HG02870 (cell line): Measurements from ENCODE around the gene C6orf89.
"Not testable (repeated sequence)": the region's sequence is repeated elsewhere in the genome, so short reads cannot be mapped to it uniquely, and the experiment has no call there.

ENCODE experiments used
- ATAC-seq: cut with Tn5 transposase; IDR thresholded peaks from one replicate; pipeline ENCODE4 v1.9.1; 2021; ENCODE audit warnings: mild to moderate bottlenecking, moderate library complexity; ENCODE audit not compliant: unreplicated experiment

C6orf89 gene

DNA sequence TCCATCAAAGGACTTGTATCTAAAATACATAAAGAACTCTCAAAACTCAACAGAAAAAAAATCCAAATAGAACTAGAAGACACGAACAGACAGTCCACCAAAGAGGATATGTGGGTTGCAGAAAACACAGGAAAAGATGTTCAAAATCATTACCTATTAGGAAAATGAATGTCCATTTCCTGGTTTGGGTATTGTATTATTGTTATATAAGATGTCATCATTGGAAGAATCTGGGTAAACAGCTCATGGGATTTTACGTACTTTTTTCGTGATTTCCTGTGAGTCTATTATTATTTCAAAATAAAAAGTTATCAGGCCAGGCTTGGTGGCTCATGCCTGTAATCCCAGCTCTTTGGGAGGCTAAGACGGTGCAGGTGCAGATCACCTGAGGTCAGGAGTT lies 59.5 kb downstream of the C6orf89 start:
- no peak for ATAC-seq

DNA sequence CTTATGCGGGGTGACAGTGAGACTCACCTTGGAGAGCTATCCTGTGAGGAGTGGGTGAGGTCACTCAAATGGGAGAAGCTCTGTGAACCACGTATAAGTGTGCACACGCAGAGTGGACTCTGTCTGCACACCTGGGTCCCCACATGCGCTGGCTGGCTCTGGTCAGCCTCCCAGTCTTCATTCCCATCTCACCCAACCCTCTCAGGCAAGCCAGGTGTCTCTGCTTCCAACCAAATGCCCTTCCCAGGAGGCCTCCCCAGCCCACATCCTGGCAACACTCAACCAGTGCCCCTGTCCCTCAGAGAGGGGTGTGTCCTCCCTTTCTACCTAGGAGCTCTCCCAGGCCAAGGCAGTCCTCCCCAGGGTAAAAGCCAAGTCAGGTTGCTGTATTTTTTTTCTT lies 60.8 kb downstream of the C6orf89 start:
- no peak for ATAC-seq

DNA sequence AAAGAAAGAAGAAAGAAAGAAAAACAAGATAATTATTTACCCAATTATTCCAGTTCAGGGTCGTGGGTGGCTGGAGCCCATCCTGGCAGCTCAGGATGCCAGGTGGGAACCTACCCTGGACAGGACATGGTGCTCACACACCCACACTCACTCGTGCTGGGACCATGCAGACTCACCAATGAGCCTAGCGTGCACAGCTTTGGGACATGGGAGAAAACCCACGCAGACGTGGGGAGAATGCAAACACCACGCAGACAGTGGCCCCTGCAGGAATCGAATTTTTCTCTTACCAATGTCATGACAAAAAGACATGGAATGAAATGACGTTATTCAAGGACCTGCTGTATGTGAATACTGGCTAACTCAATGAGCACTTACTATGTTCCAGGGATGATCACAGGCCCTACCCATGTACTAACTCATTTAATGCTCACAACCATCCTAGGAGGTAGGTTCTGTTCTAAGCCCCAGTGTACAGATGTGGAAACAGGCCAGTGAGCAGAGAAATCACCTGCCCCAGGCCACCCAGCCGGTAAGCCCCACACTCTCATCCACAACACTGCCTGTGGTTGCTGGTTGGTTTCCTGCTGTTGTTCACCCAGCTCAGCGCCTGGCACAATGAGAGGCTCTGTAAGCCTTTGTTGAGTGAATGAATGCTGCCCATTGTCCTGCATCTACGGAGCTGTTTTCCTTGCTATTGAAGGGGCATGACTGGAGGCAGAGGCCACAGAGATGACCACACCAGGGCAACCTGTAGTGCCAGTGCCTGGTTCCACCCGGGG lies 62.0 kb downstream of the C6orf89 start:
- ATAC-seq = no peak

DNA sequence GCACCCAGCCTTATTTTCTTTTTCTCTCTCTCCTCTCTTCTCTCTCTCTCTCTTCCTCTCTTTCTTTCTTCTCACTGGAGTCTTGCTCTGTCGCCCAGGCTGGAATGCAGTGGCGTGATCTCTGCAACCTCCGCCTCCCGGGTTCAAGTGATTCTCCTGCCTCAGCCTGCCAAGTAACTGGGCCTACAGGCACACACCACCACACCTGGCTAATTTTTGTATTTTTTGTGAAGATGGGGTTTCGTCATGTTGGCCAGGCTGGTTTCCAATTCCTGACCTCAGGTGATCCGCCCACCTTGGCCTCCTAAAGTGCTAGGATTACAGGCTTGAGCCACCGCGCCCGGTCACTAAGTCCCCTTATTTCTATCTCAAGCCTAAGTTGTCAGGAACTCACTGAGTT lies 63.3 kb downstream of the C6orf89 start:
- ATAC-seq = not testable (repeated sequence)

DNA sequence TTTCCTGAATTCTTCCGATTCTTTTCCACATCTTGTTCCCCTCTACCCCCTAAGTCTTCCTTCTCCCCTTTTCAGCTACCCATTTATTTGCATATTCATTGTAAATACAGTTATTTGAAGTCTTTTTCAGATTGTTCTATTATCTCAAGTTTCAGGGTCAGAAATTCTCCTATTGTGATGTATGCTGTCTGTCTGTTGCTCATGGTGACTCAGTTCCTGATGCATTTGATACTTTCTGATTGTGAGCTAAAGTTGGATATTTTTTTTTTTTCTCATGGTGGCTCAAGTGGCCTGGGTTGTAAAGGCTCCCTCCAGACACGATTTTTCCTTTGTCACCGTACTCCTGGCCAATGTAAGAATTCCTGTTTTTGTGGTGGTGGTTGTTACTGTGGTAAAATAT lies 63.9 kb downstream of the C6orf89 start:
- no peak for ATAC-seq

DNA sequence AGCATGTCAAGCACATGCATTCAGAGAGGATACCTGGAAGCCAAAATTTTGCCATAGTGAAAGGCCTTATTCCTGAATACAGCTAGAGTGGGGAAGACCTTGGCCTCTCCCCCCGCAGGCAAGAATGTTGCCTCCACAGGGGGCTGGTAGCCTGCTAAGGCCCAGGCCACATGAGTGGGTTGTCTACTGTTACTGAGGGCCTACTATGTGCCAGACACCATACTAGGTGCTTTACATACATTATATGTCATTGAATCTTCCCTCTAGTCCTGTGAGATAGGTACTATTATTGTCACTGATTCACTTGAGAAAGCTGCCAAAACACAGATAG lies 68.1 kb downstream of the C6orf89 start:
- ATAC-seq = no peak

DNA sequence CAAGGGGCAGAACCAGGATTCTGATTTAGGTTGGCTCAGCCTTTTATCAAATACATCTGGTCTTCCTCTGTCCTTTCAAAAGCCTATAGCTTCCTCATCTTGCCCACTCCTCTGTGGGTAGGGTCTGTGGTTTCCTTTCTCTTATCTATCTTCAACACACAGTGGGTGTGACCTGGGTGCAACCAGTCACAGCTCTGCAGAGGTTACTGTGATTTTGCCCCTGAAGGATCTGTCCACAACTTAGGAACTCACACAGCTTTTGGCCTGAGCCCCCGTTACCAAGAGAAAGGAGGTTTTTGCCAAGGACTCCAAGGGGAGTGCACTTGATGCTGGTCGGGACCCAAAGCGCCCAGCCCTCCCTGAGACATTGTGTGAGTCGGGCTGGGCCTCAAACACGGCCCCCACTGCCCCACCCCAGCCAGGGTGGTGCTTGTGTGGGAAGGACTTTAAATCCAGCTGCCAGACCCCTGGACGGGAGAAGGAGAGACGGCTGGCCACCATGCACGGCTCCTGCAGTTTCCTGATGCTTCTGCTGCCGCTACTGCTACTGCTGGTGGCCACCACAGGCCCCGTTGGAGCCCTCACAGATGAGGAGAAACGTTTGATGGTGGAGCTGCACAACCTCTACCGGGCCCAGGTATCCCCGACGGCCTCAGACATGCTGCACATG lies 68.6 kb downstream of the C6orf89 start, which contains the start of gene PI16:
Gene PI16, plus strand, starts transcription at position 477 of the 670 bp plus-strand sequence. Its CDS starts 23 bp downstream, at position 500.
- ATAC-seq = no peak

DNA sequence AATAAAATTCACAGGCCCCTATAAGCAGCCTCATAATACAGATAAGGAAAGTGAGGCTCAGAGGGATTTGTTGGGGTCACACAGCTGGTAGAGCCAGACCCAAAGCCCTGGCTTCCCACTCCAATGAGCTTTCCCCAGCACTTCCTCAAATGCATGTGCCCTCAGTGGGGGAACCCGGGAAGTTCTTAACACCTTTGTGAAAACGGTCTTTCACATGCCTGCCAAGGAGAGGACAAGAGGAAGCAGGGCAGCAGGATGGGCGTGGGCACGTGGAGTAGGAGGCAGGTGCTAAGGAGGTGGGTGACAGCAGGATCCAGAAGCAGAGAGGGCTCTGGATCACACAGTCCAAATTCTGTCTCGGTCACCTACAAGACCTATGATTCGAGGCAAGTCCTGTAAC lies 69.4 kb downstream of the C6orf89 start:
- no peak for ATAC-seq

DNA sequence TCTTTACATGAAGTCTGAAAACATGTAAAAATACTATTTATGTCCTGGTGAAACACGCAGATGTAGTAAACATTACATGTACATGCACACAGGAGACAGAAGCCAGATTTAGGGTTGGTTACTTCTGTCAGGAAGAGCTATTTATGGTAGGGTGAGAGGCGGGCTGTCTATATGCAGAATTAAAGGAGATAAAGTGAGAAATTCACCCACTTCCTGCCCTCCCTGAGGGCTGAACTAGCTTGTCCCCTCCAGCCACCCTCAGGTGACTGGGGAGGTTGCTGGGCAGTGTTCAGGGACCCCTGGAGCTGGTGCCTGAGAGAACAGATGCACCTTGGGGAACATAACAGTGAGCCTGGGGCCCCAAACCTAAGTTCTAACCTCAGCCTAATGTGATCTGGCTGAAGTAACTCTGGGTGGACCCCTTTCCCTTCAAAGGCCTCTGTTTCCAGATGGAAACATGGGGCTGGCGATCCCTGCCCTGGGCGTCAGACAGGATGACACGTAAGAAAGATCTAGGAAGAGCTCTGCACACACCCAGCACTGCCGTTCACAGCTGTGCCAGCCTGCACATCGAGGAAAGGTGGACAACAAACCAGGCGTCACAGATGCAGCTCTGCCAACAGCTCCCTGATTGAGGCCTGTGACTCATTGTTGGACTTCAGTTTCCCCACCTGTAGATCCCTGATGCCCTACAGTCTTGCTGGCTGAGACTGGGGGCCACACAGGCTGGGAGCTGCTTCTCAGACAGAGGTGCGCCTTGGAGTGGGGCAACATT lies 70.1 kb downstream of the C6orf89 start:
- ATAC-seq = no peak

DNA sequence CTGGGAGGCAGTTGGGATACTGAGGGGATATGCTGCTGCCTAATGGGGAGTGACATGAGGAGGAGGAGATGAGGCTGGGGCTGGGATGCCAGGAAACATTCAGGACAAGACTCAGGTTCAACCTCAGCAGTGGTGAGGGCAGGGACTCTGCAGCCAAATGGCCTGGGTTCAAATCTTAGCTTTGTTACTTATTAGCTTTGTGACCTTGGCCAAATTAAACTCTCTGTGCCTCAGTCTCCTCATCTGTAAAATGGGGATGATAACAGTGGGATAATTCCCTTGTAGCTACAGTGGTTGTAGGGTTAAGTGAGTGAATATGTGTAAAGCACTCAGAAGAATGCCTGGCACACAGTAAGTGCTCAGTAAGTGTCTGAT lies 70.7 kb downstream of the C6orf89 start:
- no peak for ATAC-seq

DNA sequence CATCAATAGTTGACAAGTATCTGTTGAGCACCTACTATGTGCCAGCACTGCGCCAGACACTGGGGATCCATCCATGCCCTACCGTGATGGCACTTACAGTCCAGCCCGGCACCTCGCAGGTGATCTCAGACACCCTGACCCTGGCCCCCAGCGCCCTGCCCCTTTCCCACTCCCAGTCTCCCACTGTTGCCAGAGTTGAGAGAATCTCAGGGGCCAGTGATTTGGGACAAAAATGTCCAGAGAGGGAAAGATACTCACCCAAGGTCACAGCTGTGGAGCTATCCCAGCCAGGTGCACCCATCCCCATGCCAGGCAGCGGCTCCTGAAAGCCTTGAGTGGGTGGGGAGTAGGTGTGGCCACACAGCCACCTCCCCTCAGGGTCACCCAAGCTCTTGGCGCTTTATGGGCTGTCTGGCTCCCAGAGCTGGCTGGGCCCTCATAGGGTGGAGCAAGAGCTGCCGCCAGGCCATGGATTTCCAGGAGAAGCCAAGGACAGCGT lies 72.1 kb downstream of the C6orf89 start:
- no peak for ATAC-seq

DNA sequence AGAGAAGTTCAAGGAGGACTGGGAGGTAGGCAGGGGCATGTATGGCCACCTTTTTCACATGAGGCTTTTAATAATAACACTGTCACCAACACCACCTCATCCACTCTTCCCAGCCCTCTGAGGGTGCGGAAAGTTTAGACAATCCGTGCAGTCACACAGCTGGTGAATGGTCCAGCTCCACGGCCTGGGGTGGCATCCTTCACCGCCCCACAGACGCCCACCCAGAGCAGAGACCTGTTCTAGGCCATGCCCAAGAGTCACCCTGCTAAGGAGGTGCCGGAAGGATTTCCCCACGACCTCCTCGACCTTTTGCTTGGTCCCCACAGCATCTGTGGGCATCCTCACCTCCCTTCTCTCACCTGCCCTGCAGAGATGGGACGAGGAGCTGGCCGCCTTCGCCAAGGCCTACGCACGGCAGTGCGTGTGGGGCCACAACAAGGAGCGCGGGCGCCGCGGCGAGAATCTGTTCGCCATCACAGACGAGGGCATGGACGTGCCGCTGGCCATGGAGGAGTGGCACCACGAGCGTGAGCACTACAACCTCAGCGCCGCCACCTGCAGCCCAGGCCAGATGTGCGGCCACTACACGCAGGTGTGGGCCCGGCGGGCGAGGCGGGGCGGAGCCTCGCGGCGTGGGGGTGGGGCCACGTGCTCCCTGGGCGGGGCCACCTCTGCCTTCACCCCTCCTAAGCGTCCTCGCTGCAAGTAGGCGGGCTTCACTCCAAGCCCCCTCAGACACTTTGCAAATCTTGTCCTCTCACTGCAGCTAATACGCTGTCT lies 73.2 kb downstream of the C6orf89 start:
- ATAC-seq = no peak

DNA sequence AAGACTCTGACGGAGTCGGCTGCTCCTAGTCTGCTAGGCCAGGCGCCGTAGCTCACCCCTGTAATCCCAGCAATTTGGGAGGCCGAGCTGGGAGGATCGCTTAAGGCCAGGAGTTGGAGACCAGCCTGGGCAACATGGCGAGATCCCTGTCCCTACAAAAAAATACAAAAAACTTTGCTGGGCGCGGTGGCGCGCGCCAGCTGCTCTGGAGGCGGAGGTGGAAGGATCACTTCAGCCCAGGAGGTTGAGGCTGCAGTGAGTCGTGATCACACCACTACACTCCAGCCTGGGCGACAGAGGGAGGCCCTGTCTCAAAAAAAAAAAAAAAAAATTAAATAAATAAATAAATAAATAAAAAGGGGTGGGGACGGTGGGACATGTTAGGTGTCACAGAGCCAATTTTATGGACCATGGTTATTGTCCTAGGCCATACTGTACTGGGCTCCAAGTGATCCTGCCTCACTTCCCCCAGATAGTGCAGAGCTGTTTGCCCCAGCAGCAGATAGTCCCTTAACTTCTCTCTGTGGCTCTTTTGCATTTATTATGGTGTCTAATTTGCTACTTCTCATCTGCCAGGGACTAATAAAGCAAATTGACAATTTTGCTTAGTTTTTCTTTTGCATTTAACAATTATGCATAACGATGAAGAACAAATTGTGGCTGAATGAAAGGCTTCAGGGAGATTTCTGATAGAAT lies 74.0 kb downstream of the C6orf89 start:
- ATAC-seq = no peak

DNA sequence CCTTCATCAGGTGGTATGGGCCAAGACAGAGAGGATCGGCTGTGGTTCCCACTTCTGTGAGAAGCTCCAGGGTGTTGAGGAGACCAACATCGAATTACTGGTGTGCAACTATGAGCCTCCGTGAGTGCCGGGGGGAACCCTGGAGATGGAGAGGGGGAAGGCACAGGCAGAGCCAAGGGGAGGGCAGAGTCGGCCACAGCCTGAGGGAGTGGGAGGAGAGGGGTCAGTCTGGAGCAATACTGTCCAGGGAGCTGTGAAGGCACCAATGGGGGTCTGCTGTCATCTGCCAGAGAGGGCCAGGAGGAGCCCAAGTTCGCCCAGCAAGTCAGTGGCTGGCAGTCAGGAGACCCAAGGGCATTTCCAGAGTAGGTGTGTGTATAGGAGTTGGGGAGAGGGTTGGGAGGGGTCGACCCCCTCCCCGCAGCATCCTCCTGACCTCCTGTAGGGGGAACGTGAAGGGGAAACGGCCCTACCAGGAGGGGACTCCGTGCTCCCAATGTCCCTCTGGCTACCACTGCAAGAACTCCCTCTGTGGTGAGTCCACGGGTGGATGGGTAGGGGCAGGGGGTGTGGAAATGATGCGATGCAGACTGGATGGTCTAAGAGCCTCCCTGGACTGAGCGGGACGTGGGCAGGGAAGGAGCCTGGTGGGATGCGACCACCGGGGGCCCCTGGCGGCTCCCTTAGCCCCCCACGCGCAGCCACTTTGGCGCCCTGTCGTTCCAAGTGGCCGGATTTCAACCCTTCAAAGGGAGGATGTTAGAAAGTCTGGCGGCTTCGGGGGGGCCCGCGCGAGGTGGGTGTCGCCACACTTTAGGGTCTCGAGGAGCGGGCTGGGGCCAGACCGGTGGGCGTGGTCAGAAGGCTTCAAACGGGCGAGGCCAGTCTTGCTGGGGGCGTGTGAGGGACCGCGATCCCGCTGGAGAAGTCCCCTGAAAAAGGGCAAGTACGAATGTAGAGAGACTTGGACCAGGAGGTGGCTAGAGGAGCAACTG lies 76.0 kb downstream of the C6orf89 start:
- ATAC-seq = no peak

DNA sequence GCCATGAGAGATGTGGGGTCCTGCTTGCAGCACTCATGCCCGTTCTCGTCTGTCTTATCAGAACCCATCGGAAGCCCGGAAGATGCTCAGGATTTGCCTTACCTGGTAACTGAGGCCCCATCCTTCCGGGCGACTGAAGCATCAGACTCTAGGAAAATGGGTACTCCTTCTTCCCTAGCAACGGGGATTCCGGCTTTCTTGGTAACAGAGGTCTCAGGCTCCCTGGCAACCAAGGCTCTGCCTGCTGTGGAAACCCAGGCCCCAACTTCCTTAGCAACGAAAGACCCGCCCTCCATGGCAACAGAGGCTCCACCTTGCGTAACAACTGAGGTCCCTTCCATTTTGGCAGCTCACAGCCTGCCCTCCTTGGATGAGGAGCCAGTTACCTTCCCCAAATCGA lies 77.1 kb downstream of the C6orf89 start:
- ATAC-seq = no peak

DNA sequence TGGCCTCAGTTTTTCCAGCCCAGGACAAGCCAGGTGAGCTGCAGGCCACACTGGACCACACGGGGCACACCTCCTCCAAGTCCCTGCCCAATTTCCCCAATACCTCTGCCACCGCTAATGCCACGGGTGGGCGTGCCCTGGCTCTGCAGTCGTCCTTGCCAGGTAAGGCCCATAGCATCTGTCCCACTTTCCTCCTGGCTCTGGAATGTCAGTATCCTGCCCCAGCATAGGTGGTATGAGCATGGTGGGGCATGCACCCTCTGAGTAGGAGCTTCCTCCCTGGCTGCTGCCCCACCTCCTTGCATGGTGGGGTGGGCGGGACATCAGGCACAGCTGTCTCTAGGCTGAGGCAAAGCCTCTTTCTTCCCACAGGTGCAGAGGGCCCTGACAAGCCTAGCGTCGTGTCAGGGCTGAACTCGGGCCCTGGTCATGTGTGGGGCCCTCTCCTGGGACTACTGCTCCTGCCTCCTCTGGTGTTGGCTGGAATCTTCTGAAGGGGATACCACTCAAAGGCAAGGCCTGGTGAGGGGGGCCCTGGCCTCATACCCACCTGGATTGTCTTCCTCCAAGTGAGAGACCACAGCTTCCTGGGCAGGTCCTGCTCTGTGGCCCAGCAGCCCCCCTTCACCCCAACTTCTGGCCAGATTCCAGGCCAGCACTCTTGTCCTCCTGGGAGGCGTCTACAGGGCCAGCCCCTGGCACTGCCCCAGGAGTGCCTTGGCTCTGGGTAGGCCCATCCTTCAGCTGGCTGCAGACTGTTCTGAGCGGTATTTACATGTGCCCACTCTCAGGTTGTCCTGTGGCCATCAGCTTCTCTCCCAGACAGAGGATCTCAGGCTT lies 77.9 kb downstream of the C6orf89 start:
- no peak for ATAC-seq

DNA sequence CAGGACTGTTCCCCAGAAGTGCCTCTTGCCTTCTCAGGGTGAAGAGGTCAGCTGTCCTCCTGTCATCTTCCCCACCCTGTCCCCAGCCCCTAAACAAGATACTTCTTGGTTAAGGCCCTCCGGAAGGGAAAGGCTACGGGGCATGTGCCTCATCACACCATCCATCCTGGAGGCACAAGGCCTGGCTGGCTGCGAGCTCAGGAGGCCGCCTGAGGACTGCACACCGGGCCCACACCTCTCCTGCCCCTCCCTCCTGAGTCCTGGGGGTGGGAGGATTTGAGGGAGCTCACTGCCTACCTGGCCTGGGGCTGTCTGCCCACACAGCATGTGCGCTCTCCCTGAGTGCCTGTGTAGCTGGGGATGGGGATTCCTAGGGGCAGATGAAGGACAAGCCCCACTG lies 78.6 kb downstream of the C6orf89 start:
- no peak for ATAC-seq

DNA sequence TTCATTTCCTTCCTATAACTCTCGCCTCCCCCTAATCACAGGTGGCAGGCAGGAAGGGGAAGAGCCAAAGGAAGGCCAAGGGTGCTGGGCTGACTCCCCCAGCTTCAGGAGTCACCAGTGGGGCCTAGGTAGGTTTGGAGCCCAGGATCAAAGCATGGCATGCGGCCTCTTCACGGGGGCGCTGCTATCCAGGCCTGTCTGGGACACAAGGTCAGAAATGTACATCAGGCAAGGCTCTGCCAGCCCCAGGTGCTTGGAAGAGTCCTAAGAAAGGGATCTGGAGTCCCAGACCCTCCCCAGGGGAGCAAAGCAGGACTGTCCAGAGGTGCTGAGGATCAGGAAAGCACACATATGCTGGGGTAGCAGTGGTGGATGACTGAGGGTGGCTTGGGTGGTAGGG lies 79.2 kb downstream of the C6orf89 start:
- ATAC-seq = no peak
